ENCODE measurements around the gene ELAVL2. TPM values are rescaled to one million over a fixed set of nuclear protein-coding genes. Genes with fewer than 3 reads are reported as not detected.

ELAVL2 gene
- total RNA-seq, 2 donors from 2014 or later: 0.47 to 1.3 TPM

DNA sequence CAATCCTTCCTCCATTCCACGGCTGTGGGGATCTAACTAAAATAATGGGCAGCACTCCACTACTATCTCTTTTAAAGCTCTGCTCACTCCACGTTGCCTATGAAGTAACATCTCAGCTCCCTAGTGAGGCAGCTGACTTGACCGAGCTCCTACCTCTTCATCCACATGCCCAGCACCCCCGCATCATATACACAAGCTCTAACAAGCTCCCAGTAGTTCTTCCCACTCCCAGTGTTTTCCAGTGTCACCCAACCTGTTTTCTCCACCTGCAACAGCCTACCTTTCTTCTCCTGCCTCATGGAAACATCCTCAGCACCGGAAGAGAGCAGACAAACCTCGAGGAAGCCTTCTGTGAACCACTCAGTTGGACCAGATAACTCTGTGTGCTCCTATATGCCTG, 50.5 kb downstream of the ELAVL2 start:
- ATAC-seq (no peak), DNase-seq (no peak)
- intact Hi-C loops (cut with DNase I, micrococcal nuclease): no loop called here

DNA sequence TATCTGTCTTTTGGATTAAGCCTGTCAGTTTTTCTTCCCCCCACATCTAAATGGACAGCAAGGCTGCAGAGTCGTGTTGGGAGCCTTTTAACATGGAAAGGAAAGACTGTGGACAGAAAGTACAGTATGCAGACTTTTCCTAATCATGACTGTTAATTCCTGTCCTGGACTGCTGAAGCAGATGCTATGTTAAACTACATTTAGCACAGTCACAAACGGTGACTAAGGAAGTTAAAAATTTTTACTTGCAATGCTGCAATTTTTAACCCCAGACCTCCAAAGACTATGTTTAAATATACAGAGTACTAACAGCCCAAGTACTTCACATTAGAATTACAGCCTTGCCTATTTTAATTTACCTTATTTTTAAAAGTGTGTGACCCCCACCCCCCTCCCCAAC, 51.8 kb downstream of the ELAVL2 start:
- intact Hi-C loops (cut with DNase I, micrococcal nuclease): no loop called here
- ATAC-seq (no peak), DNase-seq (no peak)

DNA sequence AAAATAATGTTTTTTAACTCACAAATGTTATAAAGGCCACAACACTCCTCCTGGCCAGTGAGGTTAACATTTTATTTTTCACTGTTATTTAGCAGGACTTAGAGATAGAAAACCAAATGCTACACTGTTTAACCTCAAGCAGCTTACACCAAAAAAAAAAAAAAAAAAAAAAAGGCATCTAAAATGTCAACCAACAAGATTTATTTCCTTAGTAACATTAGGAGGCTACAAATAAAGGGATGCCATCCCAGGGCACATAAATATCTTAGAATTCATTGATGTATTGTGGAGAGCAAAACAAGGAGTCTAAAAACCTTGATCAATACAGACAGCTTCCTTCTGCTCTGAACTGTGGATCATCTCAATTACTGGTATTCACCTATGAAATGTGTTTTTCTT, 53.7 kb downstream of the ELAVL2 start:
- intact Hi-C loops (cut with DNase I, micrococcal nuclease): no loop called here
- DNase-seq (no peak), ATAC-seq (no peak)

DNA sequence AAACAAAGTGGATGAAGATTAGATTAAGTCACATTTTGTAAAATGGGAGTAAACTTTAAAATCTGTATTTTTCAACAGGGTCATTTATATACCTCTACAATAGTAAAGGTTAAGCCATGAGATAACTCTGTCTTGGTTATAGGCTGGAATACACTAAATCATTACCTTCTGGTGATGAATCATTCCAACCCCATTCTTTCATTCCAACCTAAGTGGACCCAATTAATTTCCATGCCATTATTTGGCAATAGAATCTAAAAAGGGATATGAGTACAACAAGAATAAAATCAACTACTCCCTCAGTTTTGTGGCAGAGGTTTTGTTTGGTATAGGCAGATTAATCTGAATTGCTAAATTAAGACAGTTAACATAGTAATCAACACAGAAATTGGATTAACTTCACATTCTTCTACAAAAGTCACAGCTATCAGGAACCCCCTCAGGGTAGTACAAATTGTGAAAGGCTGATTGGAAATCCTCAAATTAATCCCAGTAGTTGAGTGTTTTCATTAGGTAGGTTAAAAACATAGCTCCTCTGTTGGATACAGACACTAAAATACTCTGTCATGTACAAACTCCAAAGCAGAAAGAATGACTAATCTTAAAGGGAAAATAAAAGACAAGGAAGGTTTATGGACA, 54.2 kb downstream of the ELAVL2 start:
- intact Hi-C loops (cut with DNase I, micrococcal nuclease): no loop called here
- ATAC-seq: no peak
- DNase-seq: no peak

DNA sequence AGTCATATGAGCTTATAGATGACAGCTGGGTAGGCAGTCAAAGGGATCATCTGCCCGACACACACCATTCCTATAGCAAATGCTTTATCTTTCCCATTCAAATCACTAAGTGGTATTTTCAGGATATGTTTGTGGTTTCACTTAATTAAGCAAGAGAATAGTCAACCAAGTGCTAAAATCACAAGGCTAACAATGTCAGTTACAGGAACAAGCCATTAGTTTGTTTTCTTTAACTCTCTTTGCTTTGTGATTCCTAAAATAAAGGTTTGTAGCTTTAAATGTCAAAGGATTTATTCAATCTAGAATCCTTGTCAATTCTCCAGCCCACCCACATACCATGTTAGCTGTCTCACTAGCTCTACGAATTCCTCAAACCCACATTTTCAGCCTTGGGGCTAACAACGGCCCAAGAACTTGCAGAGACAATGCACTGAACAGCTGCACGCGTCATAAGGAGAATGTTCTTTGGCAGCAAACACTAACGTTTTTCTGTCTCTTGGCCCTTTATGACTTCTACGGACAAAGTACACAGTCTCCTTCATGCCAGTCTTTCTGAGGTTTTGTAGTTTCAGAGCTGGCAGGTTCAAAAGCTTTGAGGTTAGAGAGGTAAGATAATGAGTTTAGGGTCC, 56.6 kb downstream of the ELAVL2 start:
- DNase-seq (peak in 1 of 2 donors; percentile 10), ATAC-seq (peak; percentile 95)
- intact Hi-C loops (cut with DNase I, micrococcal nuclease): no loop called here

DNA sequence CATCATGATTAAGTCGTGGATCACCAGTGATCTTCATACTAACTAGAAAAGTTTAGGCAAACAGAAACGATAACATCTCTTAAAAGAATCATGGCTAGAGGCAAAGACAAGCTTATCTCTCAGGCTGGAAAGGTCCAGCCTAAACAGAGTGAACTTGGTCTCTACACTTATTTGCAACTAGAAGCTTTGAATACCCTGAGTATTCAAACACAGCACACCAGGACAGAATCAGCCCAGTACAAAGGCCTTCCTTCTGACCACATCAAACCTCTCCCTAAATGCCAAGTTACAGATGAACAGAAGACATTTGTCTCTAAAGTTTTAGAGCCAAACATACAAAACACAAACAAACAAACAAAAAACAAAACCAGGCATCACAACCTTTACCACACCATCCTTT, 57.2 kb downstream of the ELAVL2 start:
- intact Hi-C loops (cut with DNase I, micrococcal nuclease): no loop called here
- ATAC-seq: no peak
- DNase-seq: no peak

DNA sequence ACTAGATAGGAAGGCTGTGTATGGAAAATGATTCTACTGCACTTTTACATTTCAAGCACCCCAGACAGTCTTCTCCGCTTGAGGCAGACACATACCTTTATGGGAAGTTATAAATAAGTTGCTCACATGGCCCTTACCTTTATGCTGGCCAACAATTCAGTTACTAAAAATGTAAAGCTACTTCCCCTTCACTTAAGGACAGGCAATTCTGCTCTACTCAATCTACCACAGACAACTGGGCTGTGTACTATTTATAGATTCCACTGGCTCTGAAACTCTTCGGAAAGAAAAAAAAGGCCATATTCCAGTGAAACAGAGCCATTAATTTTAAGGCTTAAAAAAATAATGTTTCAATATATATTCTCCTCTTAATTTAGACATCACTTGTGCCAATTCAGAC, 59.4 kb downstream of the ELAVL2 start:
- DNase-seq (no peak), ATAC-seq (peak; percentile 49)
- intact Hi-C loops (cut with DNase I, micrococcal nuclease): no loop called here

DNA sequence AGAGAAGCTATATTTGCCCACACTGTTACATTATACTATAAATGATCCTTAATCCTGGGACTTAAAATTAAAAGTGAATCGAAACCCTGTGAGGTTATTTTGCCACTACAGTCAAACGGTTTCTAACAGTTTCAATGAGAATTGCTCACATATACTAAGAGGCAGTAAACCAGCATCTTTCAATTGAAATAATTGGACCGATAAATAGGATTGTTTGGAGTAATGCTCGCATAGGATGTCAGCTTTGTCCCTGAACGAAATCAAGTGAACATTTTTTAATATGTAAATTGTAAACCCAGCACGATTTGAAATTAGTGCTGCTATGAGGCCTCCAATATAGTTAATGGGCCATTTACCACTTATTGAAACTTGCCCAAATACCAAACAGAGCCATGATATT, 60.5 kb downstream of the ELAVL2 start:
- intact Hi-C loops (cut with DNase I, micrococcal nuclease): no loop called here
- ATAC-seq (no peak), DNase-seq (no peak)

DNA sequence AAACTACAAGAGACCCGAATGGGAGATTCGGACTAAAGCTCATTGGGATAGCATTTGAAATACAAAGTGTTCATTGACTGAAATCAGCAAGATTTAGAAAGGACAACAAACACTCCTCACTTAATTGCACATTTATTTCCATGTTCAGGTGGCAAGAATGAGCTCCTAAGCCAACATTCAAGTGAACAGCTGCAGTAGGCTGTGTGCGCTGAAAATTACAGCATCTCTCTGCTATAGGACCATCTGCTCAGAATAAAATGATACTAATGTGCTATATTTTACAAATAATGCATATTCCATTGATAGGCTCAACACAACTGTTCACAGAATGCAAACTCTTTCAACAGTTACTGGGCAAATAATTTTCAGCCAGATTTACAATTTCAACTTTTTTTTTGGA, 61.8 kb downstream of the ELAVL2 start:
- ATAC-seq (no peak), DNase-seq (no peak)
- intact Hi-C loops (cut with DNase I, micrococcal nuclease): no loop called here

DNA sequence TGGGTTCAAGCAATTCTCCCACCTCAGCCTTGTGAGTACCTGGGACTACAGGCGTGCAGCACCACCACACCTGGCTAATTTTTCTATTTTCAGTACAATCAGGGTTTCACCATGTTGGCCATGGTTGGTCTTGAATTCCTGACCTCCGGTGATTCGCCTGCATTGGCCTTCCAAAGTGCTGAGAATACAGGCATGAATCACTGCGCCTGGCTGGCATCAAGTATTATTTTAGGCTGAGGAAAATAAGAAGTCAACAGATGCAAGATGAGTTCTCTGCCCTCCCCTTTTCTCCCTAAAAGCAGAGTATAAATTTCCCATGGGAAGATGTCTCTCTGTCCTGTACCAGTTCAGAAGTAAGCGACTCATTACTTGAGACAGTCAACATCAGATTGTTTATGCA, 71.5 kb downstream of the ELAVL2 start:
- no peak for ATAC-seq
- intact Hi-C loops (cut with DNase I, micrococcal nuclease): no loop called here
- no peak for DNase-seq

DNA sequence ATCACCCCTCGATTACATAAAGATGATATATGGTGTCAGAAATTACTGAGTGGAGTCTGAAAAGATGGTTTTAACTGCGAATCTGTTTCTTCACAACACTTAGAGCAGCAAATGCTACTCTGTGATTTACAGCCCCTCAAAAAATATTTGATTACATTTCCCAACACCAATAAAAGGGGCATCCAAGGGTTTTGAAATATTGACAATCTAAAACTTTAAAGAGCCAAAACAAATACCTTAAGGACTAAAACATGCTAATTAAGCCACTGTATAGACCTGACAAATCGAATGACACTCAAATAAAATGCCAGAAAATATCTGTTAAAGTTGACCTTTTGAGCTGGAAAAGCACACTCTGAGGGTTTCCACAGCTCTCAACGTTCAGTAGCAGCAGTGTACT, 73.2 kb downstream of the ELAVL2 start:
- ATAC-seq: no peak
- intact Hi-C loops (cut with DNase I, micrococcal nuclease): no loop called here
- no peak for DNase-seq

DNA sequence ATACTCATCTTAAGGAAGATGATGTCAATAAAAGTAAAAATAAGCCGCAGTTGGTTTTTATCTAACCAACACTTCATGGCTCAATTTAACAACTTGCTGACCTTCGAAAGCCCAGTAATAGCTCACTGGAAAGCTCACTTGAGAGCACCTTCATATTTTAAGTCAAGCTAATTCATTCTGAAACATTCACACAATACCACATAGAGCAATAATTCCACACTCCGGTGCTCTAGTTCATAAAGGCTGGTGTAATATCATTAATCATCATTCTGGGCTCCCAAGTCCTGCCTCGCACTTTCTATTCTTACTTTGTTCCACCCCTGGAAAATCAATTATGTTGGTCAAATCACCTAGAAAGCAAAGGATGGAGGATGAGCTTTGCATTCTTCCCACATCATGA, 74.4 kb downstream of the ELAVL2 start:
- intact Hi-C loops (cut with DNase I, micrococcal nuclease): no loop called here
- no peak for ATAC-seq

DNA sequence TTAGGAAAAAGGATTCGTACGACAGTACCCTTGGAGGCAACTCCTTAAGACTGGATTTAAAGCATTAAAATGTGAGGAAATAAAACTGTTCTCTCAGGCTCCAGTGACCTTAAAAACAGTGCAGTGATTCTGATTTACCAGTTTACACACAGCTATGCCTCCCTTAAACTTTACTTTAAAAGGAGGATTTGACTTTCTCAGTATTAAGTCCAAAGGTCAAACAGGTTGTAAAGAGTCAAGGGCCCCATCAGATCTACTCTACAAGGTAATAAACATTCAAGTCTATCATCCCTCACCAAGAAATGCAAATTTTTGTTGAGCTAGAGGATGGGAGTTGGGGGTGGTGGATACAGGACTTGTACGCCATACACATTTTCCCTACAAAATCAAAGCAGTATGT, 75.2 kb downstream of the ELAVL2 start:
- ATAC-seq: peak; percentile 98
- DNase-seq: no peak
- intact Hi-C loops (cut with DNase I, micrococcal nuclease): no loop called here

More for the DNA sequence above, 74.4 kb downstream of the ELAVL2 start:
- DNase-seq: no peak

DNA sequence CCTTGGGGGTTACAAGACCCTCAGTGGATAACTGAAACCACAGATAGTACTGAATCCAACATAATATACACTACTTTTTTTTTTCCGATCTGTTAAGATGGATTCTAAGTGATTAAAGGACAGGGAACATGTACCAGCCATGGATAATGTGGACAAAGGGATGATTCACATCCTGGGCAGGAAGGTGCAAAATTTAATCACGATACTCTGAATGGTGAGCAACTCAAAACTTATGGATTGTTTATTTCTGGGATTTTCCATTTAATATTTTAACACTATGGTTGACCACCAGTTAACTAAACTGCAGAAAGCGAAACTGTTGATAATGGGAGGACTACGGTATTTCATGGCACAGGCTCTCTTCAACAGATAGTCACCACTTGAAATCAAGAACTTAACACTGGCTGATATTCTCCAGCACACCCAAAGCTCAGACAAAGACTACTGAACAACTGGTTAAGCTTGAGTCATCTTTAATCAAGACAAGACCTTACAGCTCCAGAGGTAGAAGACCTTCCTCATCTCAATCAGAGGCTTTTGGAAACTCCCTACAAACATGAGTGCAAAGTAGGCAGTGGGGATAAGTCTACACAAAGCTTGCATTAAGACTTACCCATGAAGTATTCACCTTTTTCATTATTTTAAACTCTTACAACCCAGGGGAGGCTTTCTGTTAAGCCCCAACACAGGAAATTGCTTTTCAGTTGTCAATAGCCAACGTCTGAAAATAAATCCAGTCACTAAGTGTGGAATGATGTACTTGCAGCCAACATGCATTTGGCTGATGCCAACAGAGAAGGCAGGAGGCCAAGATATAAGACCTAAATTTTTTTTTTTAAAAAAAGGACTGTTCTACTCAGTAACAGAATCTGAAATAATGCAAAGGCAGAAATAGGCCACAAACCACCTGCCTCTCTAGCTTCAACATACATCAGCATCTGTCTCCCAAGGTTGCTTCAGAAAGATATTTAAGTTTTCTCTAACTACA, 78.7 kb downstream of the ELAVL2 start:
- intact Hi-C loops (cut with DNase I, micrococcal nuclease): no loop called here
- DNase-seq: no peak
- no peak for ATAC-seq

DNA sequence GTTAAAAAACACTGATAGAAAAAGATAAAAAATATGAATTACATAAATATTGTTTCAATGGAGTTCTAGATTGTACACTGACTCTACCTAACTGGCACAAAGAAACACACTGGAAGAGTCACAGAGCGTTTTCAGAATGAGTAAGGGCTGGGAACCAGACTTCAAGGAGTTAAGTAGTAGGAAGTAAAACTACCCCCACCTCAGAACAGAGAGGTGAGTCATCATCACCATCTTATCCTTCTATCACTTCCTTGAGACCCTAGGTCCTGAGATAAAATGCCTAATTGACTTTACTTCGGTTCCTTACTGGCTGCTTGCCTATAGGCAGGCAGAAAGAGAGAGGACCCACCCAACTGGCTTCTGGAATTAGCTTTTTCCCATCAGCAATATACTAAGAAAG, 79.7 kb downstream of the ELAVL2 start:
- DNase-seq (no peak), ATAC-seq (no peak)
- intact Hi-C loops (cut with DNase I, micrococcal nuclease): no loop called here

DNA sequence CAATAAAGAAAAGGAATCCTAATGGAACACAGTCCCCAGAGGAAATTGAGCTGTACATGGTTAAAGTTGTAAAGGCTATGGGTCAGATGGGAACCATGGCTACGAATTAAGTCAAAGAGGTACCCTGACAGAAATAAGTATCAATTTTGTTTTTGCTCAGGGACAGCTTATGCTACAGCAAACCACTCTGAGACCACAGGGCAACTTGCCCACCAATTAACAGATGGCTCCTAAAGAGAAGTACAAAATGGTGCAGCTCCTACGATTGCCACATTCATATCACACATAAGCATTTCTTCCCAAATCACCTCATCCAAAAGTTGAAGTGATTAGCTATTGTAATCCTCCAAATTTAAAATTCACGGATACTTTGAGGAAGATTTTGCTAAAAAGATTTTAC, 83.0 kb downstream of the ELAVL2 start:
- intact Hi-C loops (cut with DNase I, micrococcal nuclease): no loop called here
- ATAC-seq (no peak), DNase-seq (no peak)

DNA sequence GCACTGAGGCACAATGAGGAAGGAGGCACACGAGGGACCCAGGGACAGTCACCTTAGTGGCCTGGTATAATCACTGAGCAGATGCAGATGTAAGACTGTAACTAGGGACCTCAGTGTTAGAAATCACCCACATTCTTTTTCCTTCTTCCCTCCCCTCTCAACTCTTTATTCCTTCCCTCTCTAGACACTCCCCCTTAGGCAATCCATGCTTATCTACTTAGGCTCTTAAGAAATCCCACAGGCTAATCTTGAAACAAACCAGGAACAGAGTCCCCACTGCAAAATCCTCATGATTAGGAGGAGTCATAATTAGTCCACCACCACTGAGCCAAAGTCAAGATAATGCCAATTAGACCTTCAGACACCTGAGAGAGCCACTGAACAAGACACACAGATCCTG, 84.7 kb downstream of the ELAVL2 start:
- ATAC-seq: no peak
- intact Hi-C loops (cut with DNase I, micrococcal nuclease): no loop called here

DNA sequence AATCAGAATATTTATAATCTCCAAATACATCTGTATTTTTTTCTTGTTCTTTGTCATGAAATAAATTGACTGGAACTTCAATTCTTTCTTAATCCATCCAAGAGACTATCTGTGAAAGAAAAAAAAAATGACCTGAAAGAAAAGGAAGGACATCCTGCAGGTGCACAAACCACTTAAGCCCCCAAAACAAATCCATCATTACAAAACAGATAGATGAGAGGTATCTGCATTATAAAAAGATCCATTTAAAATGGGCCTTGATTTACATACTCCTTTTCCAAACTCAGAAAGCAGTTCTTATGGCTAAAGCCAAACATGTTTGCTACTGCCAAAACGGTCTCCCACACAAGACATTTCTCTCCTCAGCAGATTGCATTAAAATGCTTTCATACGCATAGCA, 85.5 kb downstream of the ELAVL2 start:
- intact Hi-C loops (cut with DNase I, micrococcal nuclease): no loop called here

More for the DNA sequence above, 84.7 kb downstream of the ELAVL2 start:
- DNase-seq: no peak

DNA sequence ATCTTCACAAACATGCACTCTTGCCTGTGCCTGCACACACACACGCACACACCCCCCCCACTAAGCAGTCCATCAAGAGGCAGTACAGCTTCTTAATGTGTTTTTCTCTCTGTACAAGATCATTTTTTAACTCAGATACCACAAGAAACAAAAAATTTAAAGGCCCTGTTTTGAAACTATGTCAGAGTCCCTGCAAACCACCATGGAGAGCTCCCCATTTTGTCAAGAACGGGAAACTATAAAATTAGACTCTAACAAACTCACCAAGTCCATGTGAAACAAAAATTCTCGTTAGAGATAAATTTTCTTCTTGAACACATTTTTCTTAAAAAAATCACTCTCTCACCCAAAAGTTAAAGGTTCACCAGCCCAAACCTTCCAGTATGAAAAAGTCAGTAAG, 86.3 kb downstream of the ELAVL2 start:
- DNase-seq: no peak
- intact Hi-C loops (cut with DNase I, micrococcal nuclease): no loop called here
- ATAC-seq: no peak

More for the DNA sequence above, 85.5 kb downstream of the ELAVL2 start:
- ATAC-seq: no peak
- no peak for DNase-seq

DNA sequence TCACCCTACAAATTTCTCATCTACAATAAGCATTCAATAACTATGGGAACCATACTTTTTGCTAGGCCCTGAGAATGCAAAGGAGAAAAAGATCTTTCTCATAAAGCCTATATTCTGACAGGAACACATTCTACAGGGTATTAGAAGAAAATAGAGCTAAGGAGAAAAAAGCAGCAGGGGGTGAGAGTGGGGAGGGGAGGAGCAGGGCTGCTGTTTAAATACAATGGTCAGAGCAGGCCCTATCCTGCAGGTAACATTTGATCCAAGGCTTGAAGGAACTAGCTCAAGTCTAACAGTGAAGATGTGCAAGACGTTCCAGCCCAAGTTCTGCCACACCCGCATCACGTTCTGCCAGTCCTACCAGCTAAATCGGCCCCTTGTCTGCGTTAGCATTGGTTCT, 89.7 kb downstream of the ELAVL2 start:
- DNase-seq: no peak
- no peak for ATAC-seq
- intact Hi-C loops (cut with DNase I, micrococcal nuclease): no loop called here
